A673 (cell line): Measurements from ENCODE around the gene GPR39.

ENCODE experiments used
- EZH2 ChIP-seq: fragments of 200-600 bp; sonication (generic); IDR thresholded peaks from 2 replicates; pipeline ENCODE4 v1.6.1; 2017; ENCODE audit warnings: borderline replicate concordance, low read depth, mild to moderate bottlenecking, mixed read lengths, antibody characterized with exemption, low read length; ENCODE audit not compliant: poor library complexity, severe bottlenecking
- TF ChIP-seq, protein P1 (sequence below): fragments of 300-800, 200-600 bp; sonication (generic); conservative IDR thresholded peaks from 2 replicates; pipeline ENCODE4 v1.5.1; 2017; ENCODE audit warnings: low read depth, mild to moderate bottlenecking, antibody characterized with exemption, low read length, moderate library complexity, mixed read lengths

DNA sequence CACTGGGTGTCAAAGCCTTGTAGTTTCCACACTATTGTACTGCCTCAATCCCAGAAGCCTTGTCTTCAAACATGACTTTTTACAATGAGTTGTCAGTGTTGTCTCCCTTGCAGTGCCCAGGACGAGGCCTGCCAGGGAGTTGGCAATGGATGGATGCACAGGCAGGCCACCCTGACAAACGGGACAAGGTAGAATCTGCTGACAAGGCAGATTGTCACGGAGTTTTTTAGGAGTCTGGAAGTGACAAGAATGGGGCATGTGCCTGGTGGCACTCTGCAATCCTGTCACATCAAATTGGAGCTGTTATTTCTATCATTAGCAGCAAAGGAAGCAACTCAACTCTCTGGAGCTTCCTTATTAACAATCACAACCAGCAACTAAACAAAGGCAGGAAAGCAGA is 25.2 kb upstream of the GPR39 start:
- TF ChIP-seq, protein P1, sequence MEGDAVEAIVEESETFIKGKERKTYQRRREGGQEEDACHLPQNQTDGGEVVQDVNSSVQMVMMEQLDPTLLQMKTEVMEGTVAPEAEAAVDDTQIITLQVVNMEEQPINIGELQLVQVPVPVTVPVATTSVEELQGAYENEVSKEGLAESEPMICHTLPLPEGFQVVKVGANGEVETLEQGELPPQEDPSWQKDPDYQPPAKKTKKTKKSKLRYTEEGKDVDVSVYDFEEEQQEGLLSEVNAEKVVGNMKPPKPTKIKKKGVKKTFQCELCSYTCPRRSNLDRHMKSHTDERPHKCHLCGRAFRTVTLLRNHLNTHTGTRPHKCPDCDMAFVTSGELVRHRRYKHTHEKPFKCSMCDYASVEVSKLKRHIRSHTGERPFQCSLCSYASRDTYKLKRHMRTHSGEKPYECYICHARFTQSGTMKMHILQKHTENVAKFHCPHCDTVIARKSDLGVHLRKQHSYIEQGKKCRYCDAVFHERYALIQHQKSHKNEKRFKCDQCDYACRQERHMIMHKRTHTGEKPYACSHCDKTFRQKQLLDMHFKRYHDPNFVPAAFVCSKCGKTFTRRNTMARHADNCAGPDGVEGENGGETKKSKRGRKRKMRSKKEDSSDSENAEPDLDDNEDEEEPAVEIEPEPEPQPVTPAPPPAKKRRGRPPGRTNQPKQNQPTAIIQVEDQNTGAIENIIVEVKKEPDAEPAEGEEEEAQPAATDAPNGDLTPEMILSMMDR = no peak
- no peak for TF ChIP-seq EZH2
